ENCODE data around the gene RFC1. TPM values are rescaled to one million over a fixed set of nuclear protein-coding genes. Genes with fewer than 3 reads are reported as not detected.
A peak's percentile ranks its signal among the peaks of the same experiment; 100 is the strongest.

The RFC1 gene
- total RNA-seq, 2 donors from 2014 or later = 111 to 134 TPM

DNA sequence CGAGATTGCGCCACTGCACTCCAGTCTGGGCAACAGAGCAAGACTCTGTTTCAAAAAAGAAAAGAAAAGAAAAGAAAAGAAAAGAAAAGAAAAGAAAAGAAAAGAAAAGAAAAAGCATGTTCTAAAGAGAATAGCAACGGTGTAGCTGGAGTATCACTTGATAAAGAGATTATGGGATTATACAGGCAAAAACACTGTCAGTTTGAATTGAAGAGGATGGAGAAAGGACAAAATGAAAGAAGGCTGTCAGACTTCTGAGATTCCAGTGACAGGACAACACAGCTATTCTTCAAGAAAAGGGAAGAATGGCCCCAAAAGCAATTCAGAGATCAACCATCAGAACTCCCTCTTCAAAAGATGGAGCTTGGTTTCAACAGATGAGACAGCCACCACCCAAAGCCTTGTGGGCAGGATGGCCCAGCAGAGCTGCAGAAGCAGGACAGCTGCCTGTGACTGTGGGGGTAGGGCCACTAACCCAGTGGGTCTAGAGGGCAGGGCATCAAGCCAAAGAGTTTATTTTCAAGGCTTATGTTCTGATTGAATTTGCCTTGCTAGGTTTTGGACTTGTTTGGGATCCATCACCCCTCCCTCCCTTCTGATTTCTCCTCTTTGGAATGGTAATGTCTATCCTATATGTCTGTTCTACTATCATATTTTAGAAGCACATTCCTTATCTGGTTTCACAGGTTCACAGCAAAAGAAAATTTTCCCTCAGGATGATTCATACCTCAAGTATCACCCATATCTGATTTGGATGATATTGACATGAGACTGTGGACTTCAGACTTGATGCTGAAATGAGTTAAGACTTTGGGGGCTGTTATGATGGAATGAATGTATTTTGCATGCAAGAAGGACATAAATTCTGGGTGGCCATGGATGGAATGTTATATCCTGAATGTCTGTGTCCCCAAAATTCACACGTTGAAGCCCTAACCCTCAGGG lies 17.5 kb downstream of the RFC1 start:
- DNase-seq = peak; percentile 21 to 32
- Mint-ChIP-seq H3K27me3 (ENCODE audit: low read depth) (no peaks in the 10 kb centered on the region), H3K4me3 (peak overlapping the region; percentile 53 to 63), H3K4me1 (ENCODE audit: low read depth) (peaks cover 85% of the 10 kb centered on the region), H3K9me3 (peaks cover 1% of the 10 kb centered on the region in 2 donors), H3K36me3 (ENCODE audit: insufficient read depth in 2 of 2) (peaks cover 24 to 49% of the 10 kb centered on the region in 2 donors), H3K27ac (peak overlapping the region; percentile 92)
- peak; percentile 18 to 24 for ATAC-seq (replicated peaks in 1 of 2)

DNA sequence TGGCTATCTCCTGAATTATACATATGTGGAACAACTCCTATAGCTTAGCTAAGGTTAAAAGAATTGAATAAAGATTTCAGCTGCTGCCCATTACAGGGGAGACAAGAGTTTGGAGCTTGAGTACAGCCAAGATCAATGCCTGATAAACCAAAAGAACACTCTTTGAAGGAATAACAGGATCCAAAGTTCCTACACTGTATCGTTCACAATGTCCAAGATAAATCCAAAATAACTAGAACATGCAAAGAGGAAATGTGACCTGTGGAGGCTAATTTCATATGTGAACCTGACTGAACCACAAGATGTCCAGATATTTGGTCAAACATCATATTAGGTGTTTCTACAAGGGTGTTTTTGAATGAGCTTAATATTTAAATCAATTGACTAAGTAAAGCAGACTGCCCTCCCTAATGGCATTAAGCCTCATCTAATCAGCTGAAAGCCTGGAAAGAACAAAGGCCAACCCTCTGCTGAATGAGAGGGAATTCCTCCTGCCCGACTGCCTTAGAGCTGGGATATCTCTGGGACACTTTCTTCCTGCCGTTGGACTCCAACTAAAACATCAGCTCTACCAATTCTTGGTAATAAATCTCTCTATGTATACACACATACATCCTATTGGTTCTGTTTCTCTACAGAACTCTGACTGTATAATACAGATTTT lies 19.2 kb downstream of the RFC1 start:
- Mint-ChIP-seq H3K9me3 (peaks cover 1% of the 10 kb centered on the region in 2 donors), H3K27ac (peak overlapping the region; percentile 91), H3K27me3 (ENCODE audit: low read depth) (no peaks in the 10 kb centered on the region), H3K36me3 (ENCODE audit: insufficient read depth in 2 of 2) (peaks cover 26 to 60% of the 10 kb centered on the region in 2 donors), H3K4me3 (peak overlapping the region in 1 of 2 donors; percentile 69), H3K4me1 (ENCODE audit: low read depth) (peaks cover 76% of the 10 kb centered on the region)
- ATAC-seq (replicated peaks in 1 of 2) (no peak), DNase-seq (no peak)

GRCh38 chr4:39342731-39343130 lies 23.4 kb downstream of the RFC1 start:
- no peak for DNase-seq
- no peak overlapping the region for H3K27ac Mint-ChIP-seq
- no peaks in the 10 kb centered on the region for H3K9me3 Mint-ChIP-seq
- no peak overlapping the region for H3K4me3 Mint-ChIP-seq
- ATAC-seq (replicated peaks in 1 of 2) = no peak
- H3K4me1 Mint-ChIP-seq (ENCODE audit: low read depth) = peaks cover 71% of the 10 kb centered on the region
- no peaks in the 10 kb centered on the region for H3K27me3 Mint-ChIP-seq (ENCODE audit: low read depth)
- H3K36me3 Mint-ChIP-seq (ENCODE audit: insufficient read depth in 2 of 2) = peaks cover 11 to 42% of the 10 kb centered on the region in 2 donors

DNA sequence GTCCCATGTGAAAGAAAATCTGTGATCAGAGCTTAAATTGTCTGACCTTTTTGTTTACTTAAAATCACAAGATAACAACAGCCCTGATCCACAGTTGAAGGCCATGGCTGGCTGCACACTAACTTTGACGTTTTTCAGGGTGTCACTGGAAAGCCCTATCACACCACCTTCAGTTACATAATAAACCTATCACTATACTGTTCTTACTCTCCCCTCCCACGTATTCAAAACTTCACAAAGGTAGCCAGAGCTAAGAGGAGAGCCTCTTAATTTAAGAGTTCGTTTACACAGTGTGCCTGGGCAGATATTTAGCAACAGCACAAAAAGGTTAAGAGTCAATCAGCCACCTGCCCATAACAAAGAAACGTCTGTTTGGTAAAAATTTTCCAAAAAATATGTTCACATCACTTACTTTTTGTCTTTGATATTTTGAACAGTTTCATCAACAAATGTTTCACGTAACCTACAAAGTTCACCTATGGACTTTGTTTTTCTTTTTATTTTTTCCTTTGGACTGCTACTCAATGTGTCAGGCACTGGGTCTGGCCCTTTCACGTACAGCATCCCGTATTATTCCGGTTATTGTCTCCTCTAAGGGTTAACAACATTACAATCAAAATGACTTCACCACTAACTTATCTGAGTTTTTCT lies 25.0 kb downstream of the RFC1 start:
- Mint-ChIP-seq H3K4me1 (ENCODE audit: low read depth) (peaks cover 67% of the 10 kb centered on the region), H3K36me3 (ENCODE audit: insufficient read depth in 2 of 2) (peaks cover 4 to 29% of the 10 kb centered on the region in 2 donors), H3K9me3 (no peaks in the 10 kb centered on the region), H3K27ac (no peak overlapping the region), H3K4me3 (peak overlapping the region in 1 of 2 donors; percentile 18), H3K27me3 (ENCODE audit: low read depth) (no peaks in the 10 kb centered on the region)
- DNase-seq = no peak
- ATAC-seq (replicated peaks in 1 of 2) = peak; percentile 27 to 58

DNA sequence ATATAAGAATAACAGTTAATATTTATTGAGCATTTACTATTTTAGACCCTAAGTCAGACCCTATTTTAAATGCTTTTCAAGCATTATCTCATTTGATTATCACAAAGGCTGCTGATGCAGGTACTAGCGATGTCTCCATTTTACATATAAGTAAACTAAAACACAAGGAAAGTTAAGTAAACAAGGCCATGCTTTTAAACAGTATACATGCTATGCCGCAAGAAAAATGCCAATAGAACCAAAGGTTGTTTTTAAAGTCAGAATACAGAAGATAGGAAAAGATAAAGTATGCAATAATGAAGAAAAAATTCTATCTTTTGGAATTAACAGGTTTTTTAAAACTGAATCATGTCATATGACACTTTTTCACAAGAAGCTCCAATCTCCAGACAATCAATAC lies 26.2 kb downstream of the RFC1 start:
- H3K27me3 Mint-ChIP-seq (ENCODE audit: low read depth) = no peaks in the 10 kb centered on the region
- ATAC-seq (replicated peaks in 1 of 2) = no peak
- H3K9me3 Mint-ChIP-seq = no peaks in the 10 kb centered on the region
- no peak overlapping the region for H3K27ac Mint-ChIP-seq
- no peak for DNase-seq
- H3K36me3 Mint-ChIP-seq (ENCODE audit: insufficient read depth in 2 of 2) = peaks cover 4 to 28% of the 10 kb centered on the region in 2 donors
- peaks cover 64% of the 10 kb centered on the region for H3K4me1 Mint-ChIP-seq (ENCODE audit: low read depth)
- no peak overlapping the region for H3K4me3 Mint-ChIP-seq

- no peak for ATAC-seq (replicated peaks in 1 of 2)
These were observed 28.3 kb downstream of the RFC1 start for GRCh38 chr4:39337841-39338240.

DNA sequence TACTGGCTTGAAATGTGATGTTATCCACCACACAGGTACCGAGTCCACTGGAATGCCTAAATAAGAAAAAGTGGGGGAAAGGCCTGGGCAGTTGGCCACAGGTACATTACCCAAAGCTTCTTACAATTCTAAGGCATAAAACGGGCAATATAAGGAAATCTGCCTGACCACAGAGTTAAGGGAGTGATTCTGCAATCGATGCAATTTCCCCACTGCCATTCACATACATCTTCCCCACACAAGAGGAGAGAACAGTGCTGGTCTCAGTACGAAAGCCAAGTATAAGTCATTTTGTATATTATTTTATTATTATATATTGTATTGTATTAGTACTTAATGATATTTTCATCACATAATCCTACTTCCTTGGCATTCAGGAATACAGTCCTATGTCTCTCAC lies 30.6 kb downstream of the RFC1 start:
- peak overlapping the region; percentile 72 for H3K27ac Mint-ChIP-seq
- peaks cover 2 to 7% of the 10 kb centered on the region in 2 donors for H3K36me3 Mint-ChIP-seq (ENCODE audit: insufficient read depth in 2 of 2)
- ATAC-seq (replicated peaks in 1 of 2) (no peak), DNase-seq (no peak)
- H3K4me1 Mint-ChIP-seq (ENCODE audit: low read depth) = peaks cover 46% of the 10 kb centered on the region
- H3K9me3 Mint-ChIP-seq = no peaks in the 10 kb centered on the region
- H3K4me3 Mint-ChIP-seq = no peak overlapping the region
- H3K27me3 Mint-ChIP-seq (ENCODE audit: low read depth) = no peaks in the 10 kb centered on the region

More at GRCh38 chr4:39337841-39338240, 28.3 kb downstream of the RFC1 start:
- no peak overlapping the region for H3K27ac Mint-ChIP-seq
- H3K4me3 Mint-ChIP-seq = no peak overlapping the region
- no peak for DNase-seq
- no peaks in the 10 kb centered on the region for H3K9me3 Mint-ChIP-seq
- H3K4me1 Mint-ChIP-seq (ENCODE audit: low read depth) = peaks cover 59% of the 10 kb centered on the region
- H3K36me3 Mint-ChIP-seq (ENCODE audit: insufficient read depth in 2 of 2) = peaks cover 4 to 20% of the 10 kb centered on the region in 2 donors
- no peaks in the 10 kb centered on the region for H3K27me3 Mint-ChIP-seq (ENCODE audit: low read depth)

GRCh38 chr4:39331191-39331590 lies 35.0 kb downstream of the RFC1 start:
- Mint-ChIP-seq H3K9me3 (no peaks in the 10 kb centered on the region), H3K4me3 (no peak overlapping the region), H3K4me1 (ENCODE audit: low read depth) (peaks cover 17% of the 10 kb centered on the region), H3K27ac (no peak overlapping the region), H3K27me3 (ENCODE audit: low read depth) (no peaks in the 10 kb centered on the region), H3K36me3 (ENCODE audit: insufficient read depth in 2 of 2) (peaks cover 3 to 23% of the 10 kb centered on the region in 2 donors)
- DNase-seq = no peak
- no peak for ATAC-seq (replicated peaks in 1 of 2)

DNA sequence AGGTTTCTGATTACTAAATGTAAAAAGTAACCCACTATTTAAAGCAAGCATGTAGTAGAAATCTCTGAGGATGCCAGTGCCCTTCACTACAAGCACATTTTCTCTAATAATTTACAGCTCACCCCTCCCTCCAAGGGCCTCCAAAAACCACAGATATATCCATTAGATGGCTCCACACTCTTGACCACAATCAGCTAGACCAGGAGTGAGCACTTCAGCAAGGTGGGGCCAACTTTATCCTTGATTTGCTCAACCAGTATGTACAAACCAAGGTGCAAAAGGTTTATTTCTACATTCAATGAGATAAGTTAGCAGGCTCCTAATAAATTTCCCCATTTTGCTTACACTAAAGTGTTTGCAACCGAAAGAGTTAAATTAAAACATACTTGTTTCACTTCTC lies 35.8 kb downstream of the RFC1 start:
- no peaks in the 10 kb centered on the region for H3K9me3 Mint-ChIP-seq
- no peak overlapping the region for H3K27ac Mint-ChIP-seq
- ATAC-seq (replicated peaks in 1 of 2) = no peak
- H3K36me3 Mint-ChIP-seq (ENCODE audit: insufficient read depth in 2 of 2) = peaks cover 6 to 27% of the 10 kb centered on the region in 2 donors
- no peaks in the 10 kb centered on the region for H3K27me3 Mint-ChIP-seq (ENCODE audit: low read depth)
- DNase-seq = no peak
- H3K4me3 Mint-ChIP-seq = no peak overlapping the region
- H3K4me1 Mint-ChIP-seq (ENCODE audit: low read depth) = peaks cover 12% of the 10 kb centered on the region

GRCh38 chr4:39326468-39326977 lies 39.6 kb downstream of the RFC1 start:
- DNase-seq (no peak), ATAC-seq (replicated peaks in 1 of 2) (no peak)
- no peaks in the 10 kb centered on the region for H3K9me3 Mint-ChIP-seq
- H3K4me1 Mint-ChIP-seq (ENCODE audit: low read depth) = peaks cover 4% of the 10 kb centered on the region
- no peak overlapping the region for H3K4me3 Mint-ChIP-seq
- H3K36me3 Mint-ChIP-seq (ENCODE audit: insufficient read depth in 2 of 2) = peaks cover 11 to 39% of the 10 kb centered on the region in 2 donors
- no peaks in the 10 kb centered on the region for H3K27me3 Mint-ChIP-seq (ENCODE audit: low read depth)
- peak overlapping the region; percentile 18 for H3K27ac Mint-ChIP-seq

DNA sequence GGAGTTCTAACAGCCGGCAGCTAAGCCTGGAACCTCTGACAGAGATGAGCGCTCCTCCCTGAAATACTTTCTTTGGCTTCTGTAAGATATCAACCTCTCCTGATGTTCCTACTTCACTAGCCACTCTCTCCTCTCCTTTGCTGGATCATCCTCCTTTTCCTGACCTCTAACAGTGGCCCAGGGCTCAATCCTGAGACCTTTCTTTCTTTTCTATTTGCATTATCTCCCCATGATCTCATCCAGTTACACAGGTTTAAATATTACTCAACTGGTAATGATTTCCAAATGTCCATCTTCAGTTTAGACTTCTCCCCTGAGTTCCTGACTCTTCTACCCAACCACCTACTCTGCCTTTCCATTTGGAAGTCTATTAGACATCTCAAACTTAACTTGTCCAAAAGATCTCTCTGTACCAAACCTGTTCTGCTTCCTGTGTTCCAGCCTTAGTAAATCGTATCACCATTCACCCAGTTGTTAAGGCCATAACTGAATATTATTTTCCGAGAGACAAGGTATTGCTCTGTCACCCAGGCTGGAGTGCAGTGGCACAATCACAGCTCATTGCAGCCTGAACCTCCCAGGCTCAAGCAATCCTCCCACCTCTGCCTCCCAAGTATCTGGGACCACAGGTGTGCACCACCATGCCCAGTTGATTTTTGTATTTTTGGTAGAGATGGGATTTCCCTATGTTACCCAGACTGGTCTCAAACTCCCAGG lies 41.1 kb downstream of the RFC1 start:
- no peak overlapping the region for H3K4me3 Mint-ChIP-seq
- no peaks in the 10 kb centered on the region for H3K4me1 Mint-ChIP-seq (ENCODE audit: low read depth)
- no peaks in the 10 kb centered on the region for H3K9me3 Mint-ChIP-seq
- ATAC-seq (replicated peaks in 1 of 2) (no peak), DNase-seq (no peak)
- no peaks in the 10 kb centered on the region for H3K27me3 Mint-ChIP-seq (ENCODE audit: low read depth)
- no peak overlapping the region for H3K27ac Mint-ChIP-seq
- peaks cover 11 to 46% of the 10 kb centered on the region in 2 donors for H3K36me3 Mint-ChIP-seq (ENCODE audit: insufficient read depth in 2 of 2)

DNA sequence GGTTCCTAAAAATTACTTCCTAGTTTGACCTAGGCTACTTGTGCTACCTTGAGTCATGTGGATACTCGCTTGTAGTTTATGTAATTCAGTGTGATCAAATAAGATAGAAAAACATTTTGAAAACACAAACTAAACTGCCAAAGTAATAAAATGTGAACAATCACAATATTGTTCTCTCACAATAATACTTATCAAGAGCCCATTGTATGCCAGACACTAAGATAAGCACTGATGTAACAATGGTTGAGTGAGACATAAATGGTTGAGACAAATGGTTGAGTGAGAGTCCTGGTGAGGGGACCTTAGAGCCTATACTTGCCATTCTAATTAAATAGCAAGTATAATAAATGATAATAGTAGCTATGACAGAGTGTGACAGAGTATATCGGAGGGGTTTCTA lies 41.7 kb downstream of the RFC1 start:
- H3K4me1 Mint-ChIP-seq (ENCODE audit: low read depth) = no peaks in the 10 kb centered on the region
- H3K36me3 Mint-ChIP-seq (ENCODE audit: insufficient read depth in 2 of 2) = peaks cover 11 to 48% of the 10 kb centered on the region in 2 donors

More for the DNA sequence above, 41.7 kb downstream of the RFC1 start:
- ATAC-seq (replicated peaks in 1 of 2) (no peak), DNase-seq (no peak)
- Mint-ChIP-seq H3K27ac (no peak overlapping the region), H3K27me3 (ENCODE audit: low read depth) (no peaks in the 10 kb centered on the region), H3K4me3 (no peak overlapping the region), H3K9me3 (no peaks in the 10 kb centered on the region)

Data from activated T-cell treated with anti-CD3 and anti-CD28 coated beads, Interleukin-2, amount 50 U/mL, for 72 hours (primary cell).